H1 (cell line): ENCODE measurements around the gene PRKCI. TPM values are rescaled to one million over a fixed set of nuclear protein-coding genes. Genes with fewer than 3 reads are reported as not detected.

Experiments
- CTCF ChIA-PET: fragments of 300-600 bp; sonication (Branson Sonifier 250); formaldehyde crosslinking; loops from one replicate; lab custom pipeline; 2021; ENCODE audit not compliant: partially characterized antibody; lab: Charles Lee
- POLR2A ChIA-PET: fragments of 300-600 bp; sonication (Branson Sonifier 250); formaldehyde crosslinking; loops from one replicate; lab custom pipeline; 2021; ENCODE audit warnings: inconsistent platforms; ENCODE audit not compliant: partially characterized antibody; lab: Charles Lee
- DNase-seq, 2 experiments: peaks; one replicate each; pipeline versions ENCODE4 v3.0.0 to v3.0.0-alpha.2; 2010 to 2022; ENCODE audit warnings: low spot score in 2 of 2, low read depth in 1 of 2, mixed read lengths in 1 of 2
- FAIRE-seq: peaks from 2 replicates; lab custom pipeline; 2011; peaks lifted over from hg19 to GRCh38; lab: Jason Lieb, UNC
- H2AFZ ChIP-seq: 2 replicates; pipeline ENCODE4 v1.8.1; 2012; ENCODE audit warnings: low read length, inconsistent platforms
- H2AK5ac ChIP-seq: 2 replicates; pipeline ENCODE4 v1.6.1; 2013; ENCODE audit warnings: low read depth, low read length
- H2BK120ac ChIP-seq: replicated peaks from 2 replicates; pipeline ENCODE3; 2013; ENCODE audit warnings: low read depth, low read length, inconsistent platforms
- H2BK12ac ChIP-seq: 2 replicates; pipeline ENCODE4 v1.6.1; 2013; ENCODE audit warnings: low read depth, low read length
- H2BK15ac ChIP-seq: 2 replicates; pipeline ENCODE4 v1.6.1; 2013; ENCODE audit warnings: low read length
- H2BK20ac ChIP-seq: 2 replicates; pipeline ENCODE4 v1.6.1; 2013; ENCODE audit warnings: low read length
- H2BK5ac ChIP-seq: 2 replicates; pipeline ENCODE4 v1.6.1; 2013; ENCODE audit warnings: low read depth, low read length
- H3K14ac ChIP-seq: 2 replicates; pipeline ENCODE4 v1.6.1; 2013; ENCODE audit warnings: inconsistent platforms; ENCODE audit not compliant: insufficient read length
- H3K18ac ChIP-seq: 2 replicates; pipeline ENCODE4 v1.6.1; 2013; ENCODE audit warnings: low read length; ENCODE audit errors: extremely low read depth
- H3K23ac ChIP-seq: 2 replicates; pipeline ENCODE4 v1.6.1; 2013; ENCODE audit warnings: inconsistent platforms; ENCODE audit not compliant: insufficient read length
- H3K23me2 ChIP-seq: 2 replicates; pipeline ENCODE4 v1.6.1; 2013; ENCODE audit warnings: low read depth, low read length
- H3K27ac ChIP-seq: 2 replicates; pipeline ENCODE4 v1.6.1; 2011; ENCODE audit warnings: low read depth, low read length, inconsistent platforms
- H3K27me3 ChIP-seq, 4 experiments: replicated peaks in 1 of 4; 1 replicate in 1 of 4; 2 replicates in 3 of 4; pipeline versions ENCODE4 v1.6.1 to v1.8.1; 2011 to 2013; ENCODE audit warnings: low read length in 3 of 4, mild to moderate bottlenecking in 3 of 4, inconsistent platforms in 2 of 4, mixed read lengths in 2 of 4, moderate library complexity in 1 of 4; ENCODE audit not compliant: control insufficient read depth in 3 of 4, insufficient read depth in 3 of 4; ENCODE audit errors: extremely low read depth in 1 of 4
- H3K36me3 ChIP-seq, 4 experiments: 2 replicates each; pipeline versions ENCODE4 v1.6.1 to v1.8.1; 2011 to 2013; ENCODE audit warnings: mild to moderate bottlenecking in 4 of 4, low read length in 3 of 4, moderate library complexity in 2 of 4, control low read depth in 1 of 4, inconsistent platforms in 1 of 4; ENCODE audit not compliant: insufficient read depth in 4 of 4, control insufficient read depth in 2 of 4
- H3K4ac ChIP-seq: replicated peaks from 2 replicates; pipeline ENCODE3; 2013; ENCODE audit warnings: low read length, low read depth, mixed read lengths, inconsistent platforms; ENCODE audit not compliant: insufficient read length
- H3K4me1 ChIP-seq, 4 experiments: replicated peaks in 1 of 4; 1 replicate in 1 of 4; 2 replicates in 3 of 4; pipeline versions ENCODE4 v1.6.1 to v1.8.1; 2011 to 2013; ENCODE audit warnings: low read length in 3 of 4, inconsistent platforms in 2 of 4, mixed read lengths in 1 of 4; ENCODE audit not compliant: insufficient read depth in 4 of 4, control insufficient read depth in 3 of 4
- H3K4me2 ChIP-seq, 2 experiments: 2 replicates each; pipeline versions ENCODE4 v1.6.1 to v1.8.1; 2011 to 2013; ENCODE audit warnings: low read depth in 2 of 2, low read length in 2 of 2, control low read depth in 1 of 2, inconsistent platforms in 1 of 2, mild to moderate bottlenecking in 1 of 2; ENCODE audit not compliant: insufficient read depth in 1 of 2
- H3K4me3 ChIP-seq, 4 experiments: fragments of 200-600, 300-600 bp in 1 of 4; sonication (generic), shearing (Covaris generic), sonication (Bioruptor Twin) in 1 of 4; 2 replicates each; pipeline versions ENCODE4 v1.5.1 to v1.8.1; 2011 to 2016; ENCODE audit warnings: low read length in 4 of 4, low read depth in 3 of 4, control low read depth in 2 of 4, inconsistent platforms in 2 of 4, mild to moderate bottlenecking in 2 of 4, mixed read lengths in 1 of 4, moderate library complexity in 1 of 4; ENCODE audit not compliant: insufficient read depth in 2 of 4; ENCODE audit errors: extremely low read depth in 1 of 4
- H3K56ac ChIP-seq: replicated peaks from 2 replicates; pipeline ENCODE3; 2013; ENCODE audit warnings: low read depth, mild to moderate bottlenecking, mixed read lengths, low read length, inconsistent platforms; ENCODE audit not compliant: insufficient read length
- H3K79me1 ChIP-seq: 2 replicates; pipeline ENCODE4 v1.6.1; 2013; ENCODE audit warnings: low read depth, low read length, control low read depth
- H3K79me2 ChIP-seq, 2 experiments: 2 replicates each; pipeline versions ENCODE4 v1.6.1 to v1.8.1; 2012 to 2013; ENCODE audit warnings: low read length in 2 of 2, mild to moderate bottlenecking in 2 of 2, inconsistent platforms in 1 of 2; ENCODE audit not compliant: insufficient read depth in 2 of 2, control insufficient read depth in 1 of 2
- H3K9ac ChIP-seq, 4 experiments: replicated peaks in 1 of 4; 1 replicate in 1 of 4; 2 replicates in 3 of 4; pipeline versions ENCODE4 v1.6.1 to v1.8.1; 2011 to 2013; ENCODE audit warnings: low read depth in 3 of 4, low read length in 3 of 4, control low read depth in 2 of 4, mild to moderate bottlenecking in 2 of 4, moderate library complexity in 2 of 4, inconsistent platforms in 1 of 4; ENCODE audit errors: extremely low read depth in 1 of 4
- H3K9me3 ChIP-seq, 2 experiments: 2 replicates each; pipeline versions ENCODE4 v1.6.1 to v1.8.1; 2012 to 2013; ENCODE audit warnings: mild to moderate bottlenecking in 2 of 2, moderate library complexity in 2 of 2, control low read depth in 1 of 2, inconsistent platforms in 1 of 2, low read depth in 1 of 2, low read length in 1 of 2, mixed read lengths in 1 of 2; ENCODE audit not compliant: insufficient read depth in 2 of 2
- H4K20me1 ChIP-seq, 2 experiments: replicated peaks in 1 of 2; 2 replicates each; pipeline versions ENCODE3 to v1.8.1; 2011 to 2013; ENCODE audit warnings: inconsistent platforms in 2 of 2, low read length in 2 of 2, mild to moderate bottlenecking in 1 of 2; ENCODE audit not compliant: insufficient read depth in 2 of 2, control insufficient read depth in 1 of 2
- H4K5ac ChIP-seq: 2 replicates; pipeline ENCODE4 v1.6.1; 2013; ENCODE audit warnings: low read length, low read depth, mixed read lengths, inconsistent platforms; ENCODE audit not compliant: insufficient read length
- H4K8ac ChIP-seq: 2 replicates; pipeline ENCODE4 v1.8.0; 2013; ENCODE audit warnings: mild to moderate bottlenecking, moderate library complexity, low read length, inconsistent platforms; ENCODE audit not compliant: insufficient read depth; ENCODE audit errors: extremely low read depth
- H4K91ac ChIP-seq: replicated peaks from 2 replicates; pipeline ENCODE3; 2013; ENCODE audit warnings: low read length, mixed read lengths, inconsistent platforms; ENCODE audit not compliant: insufficient read length
- MAX ChIP-seq: IDR thresholded peaks from 2 replicates; pipeline ENCODE4 v1.6.1; 2012; ENCODE audit warnings: inconsistent platforms
- RAD21 ChIP-seq, 2 experiments: IDR thresholded peaks in 1 of 2; conservative IDR thresholded peaks in 1 of 2; 2 replicates each; pipeline ENCODE4 v1.6.1; 2011; ENCODE audit warnings: low read depth in 2 of 2, low read length in 2 of 2, improper control_type of control experiment in 1 of 2, inconsistent platforms in 1 of 2, mild to moderate bottlenecking in 1 of 2, moderate library complexity in 1 of 2
- RBBP5 ChIP-seq: IDR thresholded peaks from 2 replicates; pipeline ENCODE4 v1.7.1; 2012; ENCODE audit warnings: low read depth, mild to moderate bottlenecking, inconsistent platforms, low read length, moderate library complexity, borderline replicate concordance
- TEAD4 ChIP-seq: IDR thresholded peaks from 2 replicates; pipeline ENCODE4 v1.6.1; 2012; ENCODE audit warnings: low read depth, low read length, inconsistent platforms, mixed read lengths
- WGBS, 2 experiments: shearing (Covaris generic) in 1 of 2; methylation state at CpG; one replicate each; pipeline versions ENCODE4 v1.1.6 to v1.1.7; 2013 to 2015; ENCODE audit warnings: low lambda C conversion rate in 2 of 2, mixed read lengths in 2 of 2, inconsistent platforms in 1 of 2, low coverage in 1 of 2, missing lambda C conversion rate in 1 of 2; ENCODE audit not compliant: insufficient replicate concordance in 2 of 2, insufficient coverage in 1 of 2, insufficient read length in 1 of 2; ENCODE audit errors: extremely low coverage in 1 of 2, missing lambda C conversion rate in 1 of 2; 5-methylcytosine and 5-hydroxymethylcytosine counted together
- polyA plus RNA-seq, 7 experiments: library from polyadenylated mRNA; depleted of rRNA in 3 of 7; stranded (reverse) in 5 of 7; unstranded in 2 of 7; fragments of >200 nt in 5 of 7; fragments of 200-250 nt in 2 of 7; gene quantifications; 1 replicate in 5 of 7; 2 replicates in 1 of 7; 4 replicates in 1 of 7; pipeline versions ENCODE4 v1.2.1 to v1.2.3, GENCODE V29; 2011 to 2013; ENCODE audit warnings: missing spikeins in 2 of 7, mixed read lengths in 2 of 7
- total RNA-seq: library from RNA; stranded (reverse); fragmentation: NEBNext Ultra II Directional; extraction: Animal tissue kit (Norgen Biotek cat#: 25700); gene quantifications from 2 replicates; pipeline ENCODE4 v1.2.1, GENCODE V29; 2021

PRKCI gene
- total and polyA plus RNA-seq, 2 of the 8 experiments (the other 6 are each of a cell fraction or from before 2014, with no cell fraction given), result 24.3 to 100.0 TPM

- POLR2A ChIA-PET, result no interaction called here
These were observed 43.6 kb upstream of the PRKCI start for GRCh38 chr3:170178651-170179050.

More at GRCh38 chr3:170178651-170179050, 43.6 kb upstream of the PRKCI start:
- 84% methylated on average over 3 of the region's 3 CpGs; no CpG with 5 or more reads in 1 of the 2 experiments for WGBS, 2 experiments
- Histone ChIP-seq H2AK5ac (no peak overlapping the region), H3K4me2 (no peak overlapping the region), H4K8ac (no peak overlapping the region), H4K20me1 (peaks cover 0 to 4% of the 10 kb centered on the region in 2 experiments), H3K18ac (no peak overlapping the region), H3K27ac (no peak overlapping the region), H3K4ac (no peak overlapping the region), H3K14ac (no peak overlapping the region), H2AFZ (no peak overlapping the region), H3K79me2 (peaks cover 0 to 29% of the 10 kb centered on the region in 2 experiments; a peak in 3 of 4 replicates), H2BK20ac (no peak overlapping the region), H3K4me3 (no peak overlapping the region), H3K36me3 (peaks cover 2 to 41% (median 19%) of the 10 kb centered on the region in 4 experiments), H3K4me1 (peaks cover 0 to 6% (median 2%) of the 10 kb centered on the region in 4 experiments; a peak in 3 of 7 replicates), H3K27me3 (no peaks in the 10 kb centered on the region), H2BK12ac (no peak overlapping the region), H3K56ac (no peak overlapping the region), H3K9ac (no peak overlapping the region), H3K9me3 (no peaks in the 10 kb centered on the region), H3K23me2 (peaks cover 3% of the 10 kb centered on the region; the same call in 1 of the 2 replicates), H4K5ac (no peak overlapping the region), H4K91ac (no peak overlapping the region), H2BK120ac (no peak overlapping the region), H2BK15ac (no peak overlapping the region), H3K23ac (no peak overlapping the region), H2BK5ac (no peak overlapping the region), H3K79me1 (no peaks in the 10 kb centered on the region)
- TF ChIP-seq MAX (no peak), RBBP5 (no peak), RAD21 (IDR thresholded peaks at IDR 0.05 in 1 of 2, conservative IDR thresholded peaks at IDR 0.05 in 1 of 2; ENCODE audit: low read depth in 2 of 2, low read length in 2 of 2) (no peak), TEAD4 (no peak)
- FAIRE-seq (no peak), DNase-seq (no peak)
- CTCF ChIA-PET, result no interaction called here
